ENCODE measurements around the gene VCL. TPM values are rescaled to one million over a fixed set of nuclear protein-coding genes. Genes with fewer than 3 reads are reported as not detected.
A peak's percentile ranks its signal among the peaks of the same experiment; 100 is the strongest.

The VCL gene
- total and polyA plus RNA-seq, 12 donors, result 117 to 369 (median 237) TPM

DNA sequence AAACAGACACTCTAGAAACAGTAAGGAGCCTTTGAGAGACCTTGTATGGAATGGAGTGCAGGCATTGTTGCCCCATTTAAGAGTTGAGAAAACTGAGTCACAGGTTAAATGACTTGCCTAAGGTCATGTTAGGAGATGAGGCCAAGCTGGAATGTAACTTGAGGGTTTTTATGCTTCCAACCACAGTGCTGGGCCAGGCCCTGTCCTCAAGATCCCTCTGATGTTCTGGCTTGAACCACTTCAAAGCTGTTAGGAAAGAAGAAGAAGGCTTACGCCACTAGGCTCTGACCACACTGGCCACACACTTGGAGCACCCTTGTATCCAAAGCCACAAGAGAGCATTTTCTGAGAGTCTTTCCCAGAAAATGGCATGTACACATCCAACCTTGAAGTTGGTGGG lies 44.3 kb upstream of the VCL start:
- ATAC-seq, result peak in 1 of 8 donors; percentile 24
- Histone ChIP-seq H3K9me3 (no peaks in the 10 kb centered on the region), H3K4me1 (peaks cover 7 to 41% (median 11%) of the 10 kb centered on the region in 9 donors), H3K27me3 (no peaks in the 10 kb centered on the region), H3K27ac (no peak overlapping the region), H3K4me3 (no peak overlapping the region), H3K36me3 (no peaks in the 10 kb centered on the region)
- no peak for DNase-seq
- 96 to 100% methylated on average over 1 of the region's 1 CpG for WGBS, 2 donors
- TF ChIP-seq, protein P1, sequence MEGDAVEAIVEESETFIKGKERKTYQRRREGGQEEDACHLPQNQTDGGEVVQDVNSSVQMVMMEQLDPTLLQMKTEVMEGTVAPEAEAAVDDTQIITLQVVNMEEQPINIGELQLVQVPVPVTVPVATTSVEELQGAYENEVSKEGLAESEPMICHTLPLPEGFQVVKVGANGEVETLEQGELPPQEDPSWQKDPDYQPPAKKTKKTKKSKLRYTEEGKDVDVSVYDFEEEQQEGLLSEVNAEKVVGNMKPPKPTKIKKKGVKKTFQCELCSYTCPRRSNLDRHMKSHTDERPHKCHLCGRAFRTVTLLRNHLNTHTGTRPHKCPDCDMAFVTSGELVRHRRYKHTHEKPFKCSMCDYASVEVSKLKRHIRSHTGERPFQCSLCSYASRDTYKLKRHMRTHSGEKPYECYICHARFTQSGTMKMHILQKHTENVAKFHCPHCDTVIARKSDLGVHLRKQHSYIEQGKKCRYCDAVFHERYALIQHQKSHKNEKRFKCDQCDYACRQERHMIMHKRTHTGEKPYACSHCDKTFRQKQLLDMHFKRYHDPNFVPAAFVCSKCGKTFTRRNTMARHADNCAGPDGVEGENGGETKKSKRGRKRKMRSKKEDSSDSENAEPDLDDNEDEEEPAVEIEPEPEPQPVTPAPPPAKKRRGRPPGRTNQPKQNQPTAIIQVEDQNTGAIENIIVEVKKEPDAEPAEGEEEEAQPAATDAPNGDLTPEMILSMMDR (IDR thresholded peaks at IDR 0.05), result no peak
- intact Hi-C loops (cut with DNase I), result no loop called here

DNA sequence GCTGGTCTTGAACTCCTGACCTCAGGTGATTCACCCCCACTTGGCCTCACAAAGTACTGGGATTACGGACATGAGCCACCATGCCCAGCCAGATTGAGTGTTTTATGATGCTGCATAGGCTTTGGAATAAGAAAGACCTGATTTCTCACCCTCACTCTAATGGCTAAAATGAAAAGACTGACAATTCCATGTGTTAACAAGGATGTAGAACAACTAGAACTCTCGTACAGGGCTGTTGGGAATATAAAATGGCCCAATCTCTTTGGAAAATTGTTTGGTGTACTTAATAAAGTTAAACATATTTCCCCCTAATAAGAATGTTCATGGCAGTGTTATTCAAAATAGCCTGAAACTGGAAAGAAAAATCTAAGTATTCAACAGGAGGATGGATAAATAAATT lies 43.2 kb upstream of the VCL start:
- intact Hi-C loops (cut with DNase I), result loop anchor here in 3 of 10 donors (5.0 kb wide), 3 partner anchors 67 to 128 kb away; no protein-coding TSS in a partner anchor
- ATAC-seq (no peak), DNase-seq (no peak)
- H3K9me3 ChIP-seq, result no peaks in the 10 kb centered on the region
- no peaks in the 10 kb centered on the region for H3K36me3 ChIP-seq
- no peaks in the 10 kb centered on the region for H3K27me3 ChIP-seq
- no peak overlapping the region for H3K4me3 ChIP-seq
- H3K27ac ChIP-seq, result no peak overlapping the region
- TF ChIP-seq, protein P1 (IDR thresholded peaks at IDR 0.05), result no peak
- 96 to 97% methylated on average over 2 of the region's 2 CpGs for whole genome bisulfite sequencing, 2 donors
- H3K4me1 ChIP-seq, result peaks cover 7 to 51% (median 11%) of the 10 kb centered on the region in 9 donors

- Histone ChIP-seq H3K4me3 (no peak overlapping the region), H3K27me3 (no peaks in the 10 kb centered on the region), H3K36me3 (no peaks in the 10 kb centered on the region), H3K4me1 (peaks cover 6 to 60% (median 11%) of the 10 kb centered on the region in 9 donors), H3K9me3 (no peaks in the 10 kb centered on the region), H3K27ac (peak overlapping the region in 2 of 10 donors; percentile 71 to 74)
- 94 to 95% methylated on average over 2 of the region's 2 CpGs for WGBS, 2 donors
- no peak for DNase-seq
- TF ChIP-seq, protein P1 (IDR thresholded peaks at IDR 0.05), result no peak
- no peak for ATAC-seq
- intact Hi-C loops (cut with DNase I), result loop anchor here in 3 of 10 donors (5.0 kb wide), 3 partner anchors 68 to 127 kb away; no protein-coding TSS in a partner anchor
Measured at GRCh38 chr10:73955719-73956118, 42.2 kb upstream of the VCL start.

DNA sequence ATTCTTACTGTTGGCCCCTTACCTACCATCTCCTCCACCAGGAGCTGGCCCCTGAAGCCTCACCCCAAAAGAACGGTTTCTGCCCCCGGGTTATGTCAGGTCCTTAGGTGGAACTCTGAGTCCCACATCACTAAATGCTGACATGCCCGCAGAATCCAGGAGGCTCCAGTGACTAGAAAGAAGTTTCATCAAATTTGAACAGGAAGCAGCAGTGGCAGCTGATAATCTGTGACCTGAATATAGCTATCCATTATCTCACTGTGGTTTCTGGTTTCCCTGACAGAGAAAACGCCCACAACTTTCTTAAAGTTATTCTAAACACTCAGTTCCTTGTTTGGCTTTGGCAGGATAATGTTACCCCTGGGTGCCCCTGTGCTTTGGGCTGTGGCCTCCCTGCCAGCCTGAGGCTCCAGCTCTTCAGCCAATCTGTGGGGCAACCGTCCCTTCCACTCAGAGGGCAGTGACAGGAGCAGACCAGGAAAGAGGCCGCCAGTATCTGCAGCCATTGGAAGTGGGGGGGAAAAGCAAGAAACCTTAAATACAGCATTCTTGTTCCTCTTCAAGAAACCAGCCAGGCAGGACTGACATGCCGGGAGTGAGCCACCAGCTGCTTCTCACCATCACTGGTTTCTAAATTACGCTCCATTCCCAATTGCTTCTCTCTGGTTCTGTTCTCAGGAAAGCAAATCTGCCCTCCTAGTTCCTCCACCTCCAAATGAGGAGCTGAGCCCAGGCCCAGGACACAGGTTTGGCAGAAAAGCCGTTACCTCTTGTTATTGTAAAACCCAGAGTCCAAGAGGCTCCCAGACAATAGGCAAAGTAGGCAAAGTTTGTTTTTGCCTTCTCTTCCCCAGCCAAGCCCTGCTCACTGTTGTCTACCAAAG lies 41.2 kb upstream of the VCL start:
- Histone ChIP-seq H3K36me3 (no peaks in the 10 kb centered on the region), H3K27ac (peak overlapping the region in 9 of 10 donors; percentile 21 to 74 (median 61)), H3K4me1 (peaks cover 5 to 60% (median 11%) of the 10 kb centered on the region in 9 donors), H3K27me3 (no peaks in the 10 kb centered on the region), H3K4me3 (no peak overlapping the region), H3K9me3 (no peaks in the 10 kb centered on the region)
- ATAC-seq (peak; percentile 53 to 78 (median 70)), DNase-seq (no peak)
- 50 to 52% methylated on average over 9 of the region's 9 CpGs for WGBS, 2 donors
- TF ChIP-seq, protein P1 (IDR thresholded peaks at IDR 0.05), result no peak
- intact Hi-C loops (cut with DNase I), result loop anchor here in 4 of 10 donors (1.0 to 5.0 kb wide), 4 partner anchors 39 to 126 kb away; no protein-coding TSS in a partner anchor
